Ovary (tissue), 3 donors: ENCODE results near the gene CLCNKB.

Experiments
- CTCF ChIP-seq, 3 donors: fragments of 450-650 bp in 2 of 3; fragments of 200-600 bp in 1 of 3; IDR thresholded peaks; one replicate each; pipeline versions ENCODE4 v1.5.1 to v1.8.0; 2016 to 2022; ENCODE audit warnings: antibody characterized with exemption in 3 of 3, mild to moderate bottlenecking in 1 of 3
- EP300 ChIP-seq: sonication (generic); formaldehyde crosslinking; IDR thresholded peaks from one replicate; pipeline ENCODE4 v1.6.1; 2017; ENCODE audit warnings: antibody characterized with exemption
- POLR2A ChIP-seq: fragments of 450-650 bp; IDR thresholded peaks from one replicate; pipeline ENCODE4 v1.6.1; 2017; ENCODE audit warnings: antibody characterized with exemption, mild to moderate bottlenecking, moderate library complexity
- donor health status: DM: no; HTN: no; CAD: no.

DNA sequence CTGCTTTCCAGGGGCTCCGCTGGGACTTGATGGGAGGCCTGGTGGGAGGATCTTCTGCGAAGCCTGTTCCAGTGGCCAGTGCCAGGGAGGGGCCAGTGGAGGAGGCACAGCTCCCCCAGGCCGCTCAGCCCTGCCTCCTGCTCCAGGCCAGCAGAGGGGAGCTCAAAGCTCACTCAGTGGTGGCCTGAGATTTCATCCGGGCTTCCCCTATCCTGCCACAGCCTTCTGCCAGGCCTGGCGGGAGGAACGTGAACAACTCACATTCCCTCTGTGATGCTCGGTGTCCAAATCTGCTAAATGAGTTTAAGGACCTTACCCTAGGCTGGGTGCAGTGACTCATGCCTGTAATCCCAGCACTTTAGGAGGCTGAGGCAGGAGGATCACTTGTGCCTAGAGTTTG is 3.3 kb downstream of the CLCNKB start:
- TF ChIP-seq CTCF (IDR thresholded peaks at IDR 0.05) (no peak), POLR2A (no peak), EP300 (no peak)
